SHP77 (cell line): ENCODE results near the gene NFX1.
"Not testable (repeated sequence)": the region's sequence is repeated elsewhere in the genome, so short reads cannot be mapped to it uniquely, and the experiment has no call there.

Experiments
- DNase-seq, 2 experiments: peaks; one replicate each; lab custom pipeline; 2025; lab: John Stamatoyannopoulos, UW

The NFX1 gene

DNA sequence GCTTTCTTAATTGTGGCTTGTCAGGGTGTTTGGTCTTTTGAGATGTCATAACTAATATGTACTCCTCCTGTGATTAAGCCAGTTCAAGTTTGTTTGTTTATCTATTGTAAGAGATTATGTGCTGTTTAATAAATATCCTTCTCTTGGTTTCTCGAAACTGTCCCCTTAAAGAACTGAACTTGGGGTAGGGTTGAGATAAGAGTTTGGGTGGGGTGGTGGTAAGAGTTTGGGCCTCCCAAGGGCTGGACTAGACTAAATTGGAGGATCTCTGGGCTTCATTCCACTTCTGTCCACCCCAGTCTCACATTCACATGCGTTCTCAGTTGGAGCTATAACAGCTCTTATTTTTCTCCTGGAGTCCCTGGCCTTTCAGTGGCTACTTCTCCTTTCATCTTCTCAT lies 73.8 kb downstream of the NFX1 start:
- DNase-seq = no peak

DNA sequence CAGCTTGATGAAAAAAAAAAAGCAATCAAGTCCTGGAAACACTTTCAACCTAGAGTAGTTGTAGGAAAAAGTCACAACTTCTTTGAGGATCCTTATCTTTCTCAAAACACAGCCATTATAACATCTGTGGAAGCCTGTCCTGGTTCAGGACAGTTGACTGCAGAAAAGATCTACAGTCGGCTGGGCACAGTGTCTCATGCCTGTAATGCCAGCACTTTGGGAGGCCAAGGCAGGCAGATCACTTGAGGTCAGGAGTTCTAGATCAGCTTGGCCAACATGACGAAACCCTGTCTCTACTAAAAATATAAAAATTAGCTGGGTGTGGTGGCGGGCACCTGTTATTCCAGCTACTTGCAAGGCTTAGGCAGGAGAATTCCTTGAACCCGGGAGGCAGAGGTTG lies 74.5 kb downstream of the NFX1 start:
- not testable (repeated sequence) for DNase-seq

- DNase-seq = no peak
Measured at GRCh38 chr9:33366979-33367480, 76.7 kb downstream of the NFX1 start.

- DNase-seq = no peak
Measured at GRCh38 chr9:33372900-33373299, 82.6 kb downstream of the NFX1 start.

DNA sequence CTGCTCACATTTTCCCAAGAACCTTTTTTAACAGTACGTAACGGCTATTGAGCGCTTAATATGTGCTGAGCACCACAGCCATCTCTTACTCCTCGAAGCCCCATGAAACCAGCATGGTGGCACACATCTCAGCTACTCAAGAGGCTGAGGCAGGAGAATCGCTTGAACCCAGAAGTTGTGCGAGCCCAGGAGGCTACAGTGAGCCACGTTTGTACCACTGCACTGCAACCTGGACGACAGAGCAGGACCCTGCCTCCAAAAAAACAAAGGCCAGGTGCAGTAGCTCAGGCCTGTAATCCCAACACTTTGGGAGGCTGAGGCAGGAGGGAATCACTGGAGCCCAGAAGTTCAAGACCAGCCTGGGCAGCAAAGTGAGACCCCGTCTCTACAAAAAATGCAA lies 83.9 kb downstream of the NFX1 start:
- no peak for DNase-seq

- DNase-seq = peak; percentile 50 to 65
Measured at GRCh38 chr9:33374634-33375237, 84.4 kb downstream of the NFX1 start.

- peak in 1 of 2 experiments; percentile 40 for DNase-seq
Measured at GRCh38 chr9:33375238-33375840, 85.0 kb downstream of the NFX1 start.

DNA sequence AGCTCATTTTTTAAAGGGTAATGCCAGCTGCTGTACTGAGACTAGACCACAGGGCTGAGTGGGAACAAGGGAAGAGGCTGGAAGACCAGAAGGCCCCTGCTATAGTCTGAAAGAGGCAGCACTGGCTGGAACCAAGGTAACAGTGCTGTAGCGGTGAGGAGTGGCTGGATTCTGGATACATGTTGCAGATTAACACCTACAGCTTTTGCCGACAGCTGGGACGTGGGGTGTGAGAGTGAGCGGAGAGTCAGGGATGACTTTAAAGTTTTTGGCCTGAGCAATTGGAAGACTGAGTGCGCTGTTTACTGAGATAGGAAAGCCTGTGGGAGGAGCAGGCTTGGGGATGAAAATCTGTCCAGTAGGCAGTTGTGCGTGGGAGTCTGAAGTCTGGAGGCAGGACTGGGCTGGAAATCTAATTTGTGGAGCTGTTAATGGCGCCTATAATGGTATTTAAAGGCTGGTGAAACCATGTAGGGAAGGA lies 85.6 kb downstream of the NFX1 start:
- DNase-seq = no peak

GRCh38 chr9:33377089-33377715 lies 86.9 kb downstream of the NFX1 start:
- peak in 1 of 2 experiments; percentile 8 for DNase-seq

DNA sequence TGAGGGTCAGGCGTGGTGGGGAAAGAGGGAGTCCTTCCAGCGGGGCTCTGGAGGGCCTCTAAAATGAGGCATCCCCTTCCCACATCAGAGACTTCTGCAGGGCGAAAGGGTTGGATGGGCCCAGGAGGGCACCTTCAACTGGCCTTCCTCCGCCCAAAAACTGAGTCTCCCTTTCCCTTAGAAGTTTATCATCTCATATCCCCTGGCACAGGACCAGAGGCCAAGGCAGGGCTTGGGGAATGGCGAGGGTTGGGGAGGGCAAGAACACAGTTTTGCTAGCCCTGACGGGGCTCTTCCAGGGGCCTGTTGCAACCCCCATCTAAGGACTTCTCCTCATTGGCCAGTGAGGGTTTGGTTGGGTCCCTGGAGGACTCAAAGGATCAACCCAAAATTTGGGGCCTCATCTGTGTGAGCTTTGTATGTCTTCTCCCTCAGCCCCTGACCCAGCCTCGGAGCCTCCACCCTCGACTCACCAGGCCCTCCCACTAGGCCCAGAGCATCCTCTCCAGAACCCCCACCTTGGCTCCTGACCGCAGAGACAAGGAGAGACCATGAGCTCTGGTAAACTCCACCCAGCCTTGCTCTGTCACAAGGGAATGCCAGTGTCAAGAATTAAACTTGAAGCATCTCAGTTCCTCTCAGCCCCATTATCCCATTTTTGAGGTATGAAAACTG lies 87.9 kb downstream of the NFX1 start:
- no peak for DNase-seq

DNA sequence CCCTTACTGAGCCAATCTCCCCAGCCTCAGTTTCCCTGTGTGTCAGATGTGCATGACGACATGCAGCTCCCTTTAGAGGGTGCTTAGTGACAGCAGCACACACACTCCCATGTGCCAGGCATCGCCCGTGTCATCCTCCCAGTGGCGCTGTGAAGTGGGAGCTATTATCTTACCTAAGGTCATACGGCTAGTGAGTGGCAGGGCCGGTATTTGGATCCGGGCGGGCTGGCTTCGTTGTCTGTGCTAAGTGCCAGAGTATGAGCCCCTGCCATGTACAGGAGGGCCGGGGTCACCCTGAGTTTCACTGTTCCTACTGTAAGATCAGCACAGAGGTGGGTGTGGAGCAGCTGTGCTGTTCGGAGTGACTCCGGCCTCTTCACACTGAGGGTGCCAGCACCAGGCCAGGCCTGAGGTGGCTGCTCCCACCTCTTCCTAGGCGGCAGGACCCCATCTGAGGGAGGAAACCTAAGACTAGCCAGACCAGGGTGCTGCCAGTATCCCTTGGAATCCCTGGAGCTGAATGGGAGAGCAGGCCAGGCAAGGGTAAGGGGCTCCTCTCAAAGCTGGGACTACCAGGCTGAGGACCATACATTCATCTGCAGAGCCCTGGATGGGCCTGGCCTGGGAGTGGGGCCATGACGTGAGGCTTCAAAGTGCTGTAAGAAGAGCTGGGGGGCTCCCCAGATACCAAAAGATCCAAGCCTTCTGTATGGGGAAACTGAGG lies 89.5 kb downstream of the NFX1 start:
- DNase-seq = no peak

DNA sequence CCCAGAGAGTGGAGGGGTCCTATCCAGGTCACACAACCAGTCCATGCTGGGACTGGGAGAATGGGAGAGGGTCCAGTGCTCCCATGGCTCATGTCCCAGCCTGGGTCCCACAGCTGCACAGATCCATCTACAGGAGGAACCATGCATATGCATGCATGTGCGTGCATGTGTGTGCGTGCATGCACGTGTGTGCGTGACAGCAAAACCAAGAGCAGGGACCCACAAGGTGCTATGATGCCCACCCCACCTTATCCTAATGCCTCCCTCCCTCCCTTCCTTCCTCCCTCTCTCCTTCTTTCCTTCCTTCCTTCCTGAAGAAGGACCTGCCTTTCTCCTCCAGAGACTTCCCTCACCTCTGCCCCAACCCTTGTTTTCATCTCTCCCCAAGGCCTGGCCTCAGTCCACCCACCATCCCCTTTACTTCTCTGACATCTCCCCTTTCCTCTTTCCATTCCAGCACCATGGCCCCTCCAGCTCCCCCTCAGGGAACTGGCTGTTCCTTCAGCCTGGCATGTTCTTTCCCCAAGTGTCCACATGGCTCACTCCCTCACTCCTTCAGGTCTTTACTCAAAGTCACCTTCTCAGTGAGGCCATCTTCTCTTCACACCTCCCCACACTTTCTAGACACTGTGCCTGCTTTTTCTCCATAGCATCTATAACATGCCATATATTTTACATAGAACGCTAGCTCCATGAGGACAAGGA lies 90.2 kb downstream of the NFX1 start:
- no peak for DNase-seq

- no peak for DNase-seq
Measured at GRCh38 chr9:33381231-33381791, 91.0 kb downstream of the NFX1 start.

DNA sequence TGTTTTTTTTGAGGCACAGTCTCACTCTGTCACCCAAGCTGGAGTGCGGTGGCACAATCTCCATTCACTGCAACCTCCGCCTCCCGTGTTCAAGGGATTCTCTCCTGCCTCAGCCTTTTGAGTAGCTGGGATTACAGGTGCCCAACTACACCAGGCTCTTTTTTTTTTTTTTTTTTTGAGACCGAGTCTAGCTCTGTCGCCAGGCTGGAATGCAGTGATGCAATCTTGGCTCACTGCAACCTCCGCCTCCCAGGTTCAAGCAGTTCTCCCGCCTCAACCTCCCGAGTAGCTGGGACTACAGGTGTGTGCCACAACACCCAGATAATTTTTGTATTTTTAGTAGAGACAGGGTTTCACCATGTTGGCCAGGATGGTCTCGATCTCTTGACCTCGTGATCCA lies 92.1 kb downstream of the NFX1 start:
- DNase-seq = not testable (repeated sequence)

GRCh38 chr9:33383396-33383795 lies 93.1 kb downstream of the NFX1 start:
- DNase-seq = not testable (repeated sequence)

- not testable (repeated sequence) for DNase-seq
Measured at GRCh38 chr9:33385536-33385935, 95.2 kb downstream of the NFX1 start.

GRCh38 chr9:33385979-33386640 lies 95.8 kb downstream of the NFX1 start:
- not testable (repeated sequence) for DNase-seq

- not testable (repeated sequence) for DNase-seq
Measured at GRCh38 chr9:33386641-33386996, 96.3 kb downstream of the NFX1 start.

GRCh38 chr9:33386998-33387397 lies 96.7 kb downstream of the NFX1 start:
- not testable (repeated sequence) for DNase-seq
